GM21786 (cell line): ENCODE data around the gene RMND5B.
"Not testable (repeated sequence)": the region's sequence is repeated elsewhere in the genome, so short reads cannot be mapped to it uniquely, and the experiment has no call there.

Experiments used
- ATAC-seq: cut with Tn5 transposase; IDR thresholded peaks from one replicate; pipeline ENCODE4 v1.9.1; 2021; ENCODE audit not compliant: unreplicated experiment

RMND5B gene, protein sequence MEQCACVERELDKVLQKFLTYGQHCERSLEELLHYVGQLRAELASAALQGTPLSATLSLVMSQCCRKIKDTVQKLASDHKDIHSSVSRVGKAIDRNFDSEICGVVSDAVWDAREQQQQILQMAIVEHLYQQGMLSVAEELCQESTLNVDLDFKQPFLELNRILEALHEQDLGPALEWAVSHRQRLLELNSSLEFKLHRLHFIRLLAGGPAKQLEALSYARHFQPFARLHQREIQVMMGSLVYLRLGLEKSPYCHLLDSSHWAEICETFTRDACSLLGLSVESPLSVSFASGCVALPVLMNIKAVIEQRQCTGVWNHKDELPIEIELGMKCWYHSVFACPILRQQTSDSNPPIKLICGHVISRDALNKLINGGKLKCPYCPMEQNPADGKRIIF

DNA sequence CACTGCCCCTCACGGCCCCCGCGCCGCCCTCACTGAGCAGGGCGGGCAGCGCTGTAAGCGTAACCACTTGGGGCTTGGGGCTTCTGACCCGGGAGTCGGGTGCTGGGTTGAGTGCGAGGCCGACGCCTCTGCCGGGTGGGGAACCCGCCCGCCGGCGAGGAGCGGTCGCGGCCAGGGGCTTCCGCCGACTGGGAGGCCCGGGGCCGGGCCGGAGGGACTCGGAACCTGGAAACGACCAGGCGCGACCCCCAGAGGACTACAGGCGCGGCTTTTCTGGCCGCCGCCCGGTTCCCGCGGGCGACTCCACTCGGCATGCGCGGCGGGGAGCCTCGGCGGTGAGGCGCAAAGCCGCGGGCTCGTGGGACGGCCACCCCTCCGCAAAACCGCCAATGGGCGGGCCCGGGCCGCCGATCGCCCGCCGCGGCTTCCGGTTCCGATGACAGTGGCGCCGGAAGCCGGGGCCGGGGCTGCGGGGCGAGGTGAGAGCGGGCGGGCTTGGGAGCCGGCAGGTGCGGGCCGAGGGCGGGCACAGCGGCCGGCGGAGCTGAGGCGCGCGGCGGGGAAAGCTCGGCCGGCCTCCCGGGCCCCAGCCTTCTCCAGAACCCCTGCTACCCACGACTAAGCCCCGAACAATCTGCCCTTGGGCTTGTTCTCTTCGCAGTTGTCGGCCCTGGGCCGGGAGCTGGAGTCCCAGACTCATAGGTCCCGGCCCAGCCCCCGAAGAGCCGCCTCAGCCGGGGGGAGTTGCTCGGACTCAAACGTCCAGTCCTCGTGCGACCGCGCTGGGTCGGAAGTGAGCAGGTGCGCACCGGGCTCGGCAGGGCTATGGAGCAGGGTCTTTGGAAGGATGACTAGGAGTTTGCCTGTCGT lies at the start of gene RMND5B:
RMND5B (plus strand) TSS at position 439 of the 870 bp plus-strand sequence. CDS start 7,106 bp downstream, outside the sequence.
- peak; percentile 75 for ATAC-seq

DNA sequence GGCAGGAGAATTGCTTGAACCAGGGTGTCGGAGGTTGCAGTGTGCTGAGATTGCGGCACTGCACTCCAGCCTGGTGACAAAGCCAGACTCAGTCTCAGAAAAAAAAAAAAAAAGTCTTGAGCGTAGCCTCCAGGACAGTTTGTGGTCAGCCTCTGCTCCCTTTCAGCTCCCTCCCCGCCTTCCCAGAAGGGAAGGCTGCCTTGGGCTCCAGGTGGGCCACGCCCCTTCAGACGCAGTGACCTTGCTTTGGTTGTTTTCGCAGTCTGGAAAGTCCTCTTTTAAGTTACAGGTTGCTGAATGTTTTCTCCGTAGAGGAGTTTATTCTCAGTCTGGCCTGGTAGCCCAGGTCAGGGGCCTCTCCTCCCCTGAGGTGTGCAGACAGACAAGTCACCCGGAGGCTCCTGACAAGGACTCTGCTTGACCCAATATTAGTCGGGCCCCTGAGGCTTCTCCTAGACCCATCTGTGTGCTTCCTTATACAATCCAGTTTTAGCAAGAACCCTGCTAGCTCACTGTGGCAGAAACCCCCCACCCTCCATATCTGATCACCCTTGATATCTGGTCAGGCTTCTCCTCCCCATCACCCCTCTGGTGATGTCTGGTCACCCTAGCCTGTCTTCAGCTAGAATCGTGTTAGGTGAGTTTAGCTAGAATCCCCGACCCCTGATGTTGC lies 49.1 kb upstream of the RMND5B start:
- ATAC-seq, result no peak

DNA sequence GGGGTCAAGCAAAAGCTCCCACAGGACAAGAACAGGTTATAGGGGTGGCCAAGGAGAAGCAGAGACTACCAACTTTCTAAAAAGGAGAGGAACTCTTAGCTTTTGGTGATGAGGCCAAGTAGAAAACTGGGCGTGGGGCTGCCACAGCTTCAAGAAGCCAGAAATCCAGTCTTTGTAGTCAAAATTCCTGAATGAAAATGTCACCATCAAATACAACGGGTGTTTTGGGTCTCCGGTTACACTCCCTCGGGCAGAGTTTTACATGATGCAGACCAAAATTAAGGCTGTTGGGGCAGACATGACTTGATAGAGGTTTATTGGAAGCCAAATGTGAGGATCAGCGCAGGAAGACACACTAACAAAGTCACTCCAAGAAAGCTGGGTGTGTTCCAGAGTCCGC lies 46.9 kb upstream of the RMND5B start:
- no peak for ATAC-seq

DNA sequence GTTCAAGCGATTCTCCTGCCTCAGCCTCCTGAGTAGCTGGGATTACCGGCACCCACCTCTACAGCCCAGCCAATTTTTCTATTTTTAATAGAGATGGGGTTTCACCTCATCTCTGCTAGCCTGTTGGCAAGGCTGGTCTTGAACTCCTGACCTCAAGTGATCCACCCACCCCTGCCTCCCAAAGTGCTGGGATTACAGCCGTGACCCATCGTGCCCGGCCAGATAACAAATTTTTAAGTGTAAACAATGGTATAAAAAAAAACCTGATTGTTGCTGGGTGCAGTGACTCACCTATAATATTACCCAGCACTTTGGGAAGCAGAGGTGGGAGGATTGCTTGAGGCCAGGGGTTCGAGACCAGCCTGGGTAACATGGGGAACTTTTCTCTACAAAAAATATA lies 45.5 kb upstream of the RMND5B start:
- ATAC-seq, result no peak

DNA sequence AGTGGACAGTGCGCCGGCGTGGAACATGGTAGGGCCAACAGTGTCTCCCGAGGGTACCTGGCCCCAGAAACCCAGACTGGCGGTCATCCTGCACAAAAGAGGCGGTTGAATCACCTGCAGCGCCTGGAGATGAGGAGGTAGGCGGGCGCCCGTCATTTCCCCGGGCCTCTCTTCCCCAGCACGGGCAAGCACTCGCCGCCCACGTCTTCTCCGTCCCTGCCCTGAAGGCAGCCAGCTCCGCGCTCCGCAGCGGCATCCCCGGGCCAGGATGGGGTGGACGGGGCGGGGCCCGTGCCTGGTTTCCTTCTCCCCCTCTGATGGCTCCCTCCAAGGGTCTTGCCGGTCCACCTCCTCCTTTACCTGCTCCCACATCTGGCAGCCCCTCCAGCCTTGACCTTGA lies 44.5 kb upstream of the RMND5B start:
- ATAC-seq, result no peak

DNA sequence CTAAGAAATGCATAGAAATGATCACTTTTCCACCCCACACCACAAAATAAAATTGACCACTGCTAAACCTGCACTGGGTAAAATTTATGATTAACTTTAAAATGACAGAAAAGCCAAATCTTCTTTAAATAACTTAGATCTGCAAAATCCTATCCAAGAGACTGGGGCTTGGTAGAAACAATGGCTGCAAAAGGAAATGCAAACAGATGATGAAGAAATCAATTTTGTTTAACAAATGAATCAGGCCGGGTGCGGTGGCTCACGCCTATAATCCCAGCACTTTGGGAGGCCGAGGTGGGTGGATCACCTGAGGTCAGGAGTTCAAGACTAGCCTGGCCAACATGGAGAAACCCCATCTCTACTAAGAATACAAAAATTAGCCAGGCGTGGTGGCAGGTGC lies 43.6 kb upstream of the RMND5B start:
- not testable (repeated sequence) for ATAC-seq

DNA sequence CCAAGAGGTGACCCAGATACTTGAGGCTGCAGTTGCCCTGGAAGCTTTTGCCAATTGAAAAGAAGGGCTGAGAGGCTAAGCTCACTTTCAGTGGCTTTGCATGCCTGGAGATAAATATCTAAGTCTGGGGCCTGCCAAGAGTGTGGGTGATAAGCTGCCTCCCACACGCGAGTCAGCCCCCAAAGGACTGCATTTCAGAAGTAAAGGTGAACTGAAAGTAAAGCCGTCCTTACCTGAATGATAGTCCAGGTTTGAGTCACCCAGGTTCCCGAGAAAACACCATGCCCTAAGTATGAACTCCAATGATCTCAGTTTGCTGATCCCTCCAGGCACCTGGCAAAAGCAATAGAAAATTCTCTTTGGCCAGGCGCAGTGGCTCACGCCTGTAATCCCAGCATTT lies 40.0 kb upstream of the RMND5B start:
- no peak for ATAC-seq

DNA sequence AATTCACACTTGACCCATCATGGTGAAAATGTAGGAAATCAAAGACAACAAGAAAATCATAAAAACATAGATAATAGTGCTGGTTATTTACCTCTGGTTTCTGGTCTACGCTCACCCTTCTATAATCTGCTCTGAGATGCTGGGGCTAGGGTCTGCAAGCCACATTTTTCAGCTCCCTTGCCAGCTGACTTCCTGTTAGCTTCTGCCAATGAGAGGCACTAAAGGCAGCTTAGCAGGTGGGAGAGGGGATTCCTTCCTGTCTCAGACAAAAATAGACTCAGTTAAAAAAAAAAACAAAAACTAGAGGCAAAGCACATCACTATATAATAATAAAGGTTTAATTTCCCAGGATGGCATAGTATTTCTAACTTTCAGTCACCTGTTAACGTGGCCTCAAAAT lies 37.7 kb upstream of the RMND5B start:
- ATAC-seq, result no peak

DNA sequence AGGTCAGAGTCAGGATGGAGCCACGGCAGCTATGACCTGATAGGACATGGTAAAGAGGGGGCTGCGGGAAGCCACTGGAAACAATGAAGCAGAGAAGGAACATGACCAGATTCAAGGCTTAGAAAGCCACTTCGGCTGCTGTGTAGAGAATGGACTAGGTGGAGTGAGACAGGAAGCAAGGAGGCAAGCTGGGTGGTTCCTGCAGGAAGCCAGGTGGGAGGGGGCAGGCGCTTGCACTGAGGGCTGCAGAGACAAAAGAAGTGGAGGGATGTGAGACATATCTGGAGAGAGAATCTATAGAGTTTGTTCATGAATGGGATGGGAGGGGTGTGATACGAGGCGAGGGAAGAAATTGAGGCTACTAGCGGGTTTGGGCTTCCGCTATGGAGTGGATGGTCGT lies 36.5 kb upstream of the RMND5B start:
- ATAC-seq, result no peak

DNA sequence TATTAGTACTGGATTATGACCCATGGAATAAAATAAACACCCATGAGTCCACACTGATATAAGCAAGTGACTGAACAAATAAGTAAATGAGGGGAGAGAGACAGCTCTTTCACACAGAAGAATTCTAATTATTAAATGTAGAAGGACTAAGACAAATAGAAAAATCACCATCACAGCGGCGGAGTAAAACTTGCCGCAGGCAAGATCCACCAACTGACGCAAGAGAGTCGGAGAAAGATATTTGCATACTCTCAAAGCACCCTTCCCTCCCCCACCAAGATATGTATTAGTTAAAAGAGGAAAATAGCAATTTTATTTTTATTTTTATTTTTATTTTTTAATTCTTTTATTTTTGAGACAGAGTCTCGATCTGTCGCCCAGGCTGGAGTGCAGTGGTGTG lies 32.1 kb upstream of the RMND5B start:
- ATAC-seq, result no peak

DNA sequence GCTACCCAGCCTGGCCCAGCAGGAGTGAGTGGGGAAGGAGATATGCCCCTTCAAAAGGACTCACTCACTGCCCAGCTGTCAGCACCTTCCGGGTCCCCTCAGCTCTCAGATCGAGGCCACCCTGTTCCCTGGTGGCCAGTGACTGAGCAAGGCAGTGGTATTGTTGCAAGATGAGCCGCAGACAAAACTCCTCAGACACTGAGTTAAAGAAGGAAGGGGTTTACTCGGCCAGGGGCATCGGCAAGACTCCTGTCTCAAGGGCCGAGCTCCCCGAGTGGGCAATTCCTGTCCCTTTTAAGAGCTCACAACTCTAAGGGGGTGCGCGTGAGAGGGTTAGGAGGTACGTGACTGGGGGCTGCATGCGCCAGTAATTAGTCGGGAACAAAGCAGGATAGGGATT lies 27.2 kb upstream of the RMND5B start:
- no peak for ATAC-seq

DNA sequence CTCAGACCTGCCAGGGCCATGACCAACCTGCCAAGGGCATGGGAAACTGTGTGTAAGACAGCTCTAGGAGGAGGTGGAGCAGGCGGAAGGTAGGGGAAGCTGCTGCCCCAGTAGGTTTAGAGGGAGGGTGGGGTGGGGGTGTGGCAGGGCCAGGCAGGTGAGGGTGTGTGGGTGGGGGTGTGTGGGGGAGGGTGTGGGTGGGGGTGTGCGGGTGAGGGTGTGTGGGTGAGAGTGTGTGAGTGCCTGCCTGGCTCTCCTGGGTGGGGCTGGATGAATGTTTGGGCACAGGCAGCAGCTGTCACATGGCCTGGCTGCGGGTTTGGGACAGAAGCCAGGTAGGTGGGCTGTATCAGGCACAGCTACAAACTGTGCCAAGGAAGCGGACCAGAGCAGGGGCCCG lies 26.3 kb upstream of the RMND5B start:
- ATAC-seq, result no peak

DNA sequence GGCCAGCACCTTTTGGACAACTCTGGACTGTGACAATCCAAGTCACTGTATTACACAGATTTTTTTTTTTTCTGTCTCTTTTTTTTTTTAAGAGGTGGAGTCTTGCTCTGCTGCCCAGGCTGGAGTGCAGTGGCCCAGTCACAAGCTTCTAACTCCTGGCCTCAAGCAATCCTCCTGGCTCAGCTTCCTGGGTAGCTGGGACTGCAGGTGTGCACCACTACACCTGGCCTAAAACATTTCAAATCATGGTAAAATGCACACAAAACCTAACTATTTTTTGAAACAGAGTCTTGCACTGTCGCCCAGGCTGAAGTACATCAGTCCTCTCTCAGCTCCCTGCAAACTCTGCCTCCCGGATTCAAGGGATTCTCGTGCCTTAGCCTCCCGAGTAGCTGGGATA lies 24.7 kb upstream of the RMND5B start:
- ATAC-seq, result no peak

DNA sequence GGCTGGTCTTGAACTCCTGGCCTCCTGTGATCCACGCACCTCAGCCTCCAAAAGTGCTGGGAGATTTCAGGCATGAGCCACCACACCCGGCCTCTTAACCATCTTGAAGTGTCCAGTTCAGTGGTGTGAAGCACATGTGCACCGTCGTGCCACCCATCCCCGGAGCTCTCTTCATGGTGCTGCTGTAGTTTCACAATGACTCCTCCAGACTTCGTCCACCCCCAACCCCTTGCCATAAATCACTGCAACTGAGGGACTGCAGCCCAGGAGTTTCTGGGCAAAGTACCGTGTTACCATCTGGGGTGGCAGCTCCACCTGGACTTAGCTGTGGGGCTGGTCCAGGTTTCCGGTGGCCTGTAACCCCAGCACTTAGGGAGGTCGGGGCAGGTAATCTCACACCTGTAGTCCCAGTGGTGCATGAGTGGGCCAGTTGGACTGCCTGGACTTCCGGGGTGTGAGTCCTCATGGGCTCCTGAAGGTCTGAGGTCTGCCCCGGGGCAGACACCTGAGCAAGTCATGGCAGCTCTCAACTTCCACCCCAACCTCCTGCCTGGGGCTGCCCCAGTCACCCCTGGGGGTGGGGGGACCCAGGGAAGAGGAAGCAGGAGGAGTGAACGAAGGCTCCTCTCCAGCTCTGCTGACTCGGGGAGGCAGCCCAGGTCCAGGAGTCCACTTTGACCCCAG lies 24.1 kb upstream of the RMND5B start:
- ATAC-seq, result peak; percentile 67

DNA sequence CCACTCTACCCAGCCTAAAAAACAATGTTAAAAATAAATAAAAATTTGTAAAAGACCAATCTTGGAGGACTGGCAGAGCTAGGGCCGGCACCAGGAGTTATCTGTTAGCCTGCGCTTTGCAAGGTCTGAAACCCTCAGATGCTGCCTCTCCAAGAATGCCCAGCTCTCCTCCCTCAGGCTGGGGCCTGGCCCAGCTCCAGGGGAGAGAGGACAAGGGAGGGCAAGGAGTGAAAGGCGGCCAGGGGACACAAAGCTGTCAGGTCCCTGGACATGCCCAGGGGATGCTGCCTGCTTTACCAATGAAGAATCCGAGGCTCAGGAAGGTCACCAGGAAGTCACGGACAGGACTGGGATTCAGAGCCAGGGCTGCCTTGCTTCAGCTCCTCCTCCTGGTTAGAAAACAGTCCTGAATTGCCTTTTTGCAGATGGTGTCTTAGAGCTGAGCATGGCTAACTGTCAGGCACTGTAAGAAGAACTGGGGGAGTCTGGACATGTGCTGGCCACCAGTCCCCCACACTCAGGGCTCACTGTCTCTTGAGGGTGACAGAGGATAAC lies 23.0 kb upstream of the RMND5B start:
- no peak for ATAC-seq

DNA sequence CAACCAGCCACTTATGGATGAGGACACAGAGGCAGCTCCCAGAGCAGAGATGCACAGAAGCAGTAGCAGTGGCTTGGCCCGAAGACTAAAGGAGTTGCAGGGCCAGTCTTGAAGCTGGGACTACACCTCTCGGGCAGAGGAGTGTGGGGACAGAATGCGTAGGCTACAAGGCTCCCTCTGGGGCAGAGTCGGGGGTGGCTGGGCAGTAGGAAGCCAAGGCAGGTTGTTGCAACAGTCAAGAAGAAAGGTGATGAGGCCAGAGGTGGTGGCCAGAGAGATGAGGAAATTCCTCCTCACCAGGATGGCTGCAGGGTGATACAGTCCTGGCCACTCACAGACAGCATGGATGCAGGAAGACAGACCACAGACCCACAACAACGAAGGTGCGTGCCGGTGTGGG lies 22.4 kb upstream of the RMND5B start:
- no peak for ATAC-seq

DNA sequence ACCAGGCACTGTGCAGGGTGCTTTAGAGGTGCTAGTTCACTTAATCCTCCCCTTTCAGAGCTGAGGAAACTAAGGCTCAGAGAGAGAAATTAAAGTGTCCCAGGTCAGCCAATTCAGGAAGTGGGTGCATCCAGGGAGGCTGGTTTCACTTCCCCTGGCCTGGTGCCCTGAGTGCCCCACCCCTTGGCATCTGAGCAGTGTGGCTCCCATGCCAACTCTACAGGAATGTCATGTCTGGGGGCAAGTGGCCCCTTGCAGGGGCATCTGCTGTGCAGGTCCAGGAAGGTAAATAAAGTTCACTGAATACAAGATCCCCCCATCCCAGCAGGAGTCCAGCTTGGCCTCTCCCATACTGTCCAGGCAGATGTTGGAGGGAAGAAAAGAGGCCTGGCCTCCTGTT lies 21.8 kb upstream of the RMND5B start:
- no peak for ATAC-seq

DNA sequence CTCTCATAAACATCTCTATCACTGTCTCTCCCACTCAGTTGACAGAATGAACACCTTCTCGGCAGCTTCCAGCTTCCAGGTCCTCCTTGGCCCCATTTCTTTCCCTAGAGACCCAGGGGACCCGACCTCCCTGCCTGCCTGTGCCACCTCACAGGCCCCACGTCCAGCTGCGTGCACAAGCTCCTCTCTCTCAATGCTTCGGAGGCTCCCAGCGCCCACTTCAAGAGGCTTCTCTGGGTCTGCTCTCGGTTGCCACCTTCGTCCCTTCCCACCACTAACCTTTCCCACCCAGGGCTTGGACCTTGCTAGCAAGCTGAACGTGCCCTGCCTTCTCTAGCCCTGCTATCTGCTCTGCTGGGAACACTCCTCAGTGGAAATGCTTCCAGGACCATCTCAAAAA lies 20.3 kb upstream of the RMND5B start:
- no peak for ATAC-seq

DNA sequence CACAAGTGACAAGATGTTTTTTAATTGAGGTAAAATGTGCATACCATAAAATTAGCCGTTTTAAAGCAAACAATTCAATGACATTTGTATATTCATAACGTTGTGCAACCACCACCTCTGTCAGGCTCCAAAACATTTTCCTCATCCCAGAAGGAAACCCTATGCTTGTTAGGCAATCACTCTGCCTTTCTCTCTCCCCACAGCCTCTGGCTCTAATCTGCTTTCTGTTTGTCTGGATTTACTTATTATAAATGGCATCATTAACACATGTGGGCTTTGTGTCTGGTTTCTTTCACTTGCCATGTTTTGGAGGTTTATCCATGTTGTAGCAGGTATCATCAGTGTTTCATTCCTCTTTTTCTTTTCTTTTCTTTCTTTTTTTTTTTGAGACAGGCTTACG lies 18.9 kb upstream of the RMND5B start:
- ATAC-seq, result no peak

DNA sequence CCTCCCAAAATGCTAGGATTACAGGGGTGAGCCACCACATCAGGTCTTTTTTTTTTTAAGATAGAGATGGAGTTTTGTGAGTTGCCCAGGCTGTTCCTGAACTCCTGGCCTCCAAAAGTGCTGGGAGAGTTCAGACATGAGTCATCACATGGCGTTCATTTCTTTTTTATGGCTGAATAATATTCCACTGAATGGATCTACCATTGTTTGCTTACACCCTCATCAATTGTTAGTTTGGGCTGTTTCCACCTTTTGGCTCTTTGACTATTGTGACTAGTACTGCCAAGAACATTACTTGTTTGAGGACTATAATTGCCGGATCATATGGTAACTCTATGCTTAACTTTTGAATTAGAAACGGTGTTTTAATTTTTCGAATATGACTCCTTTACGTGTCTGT lies 18.3 kb upstream of the RMND5B start:
- no peak for ATAC-seq
